ENCODE measurements around the gene CST2.

- TF ChIP-seq CTCF (conservative IDR thresholded peaks at IDR 0.05 in 1 of 2, IDR thresholded peaks at IDR 0.05 in 1 of 2; ENCODE audit: extremely low read depth in 1 of 2, insufficient read depth in 1 of 2, low read depth in 1 of 2, low read length in 2 of 2) (no peak), EZH2 (IDR thresholded peaks at IDR 0.05; ENCODE audit: borderline replicate concordance, low read length) (no peak)
These were observed 9.2 kb upstream of the CST2 start for GRCh38 chr20:23835716-23836115.

Measured in mammary epithelial cell (primary cell).